Body of pancreas (tissue), 4 donors: ENCODE measurements around the gene ODF2.
"Not testable (repeated sequence)": the region's sequence is repeated elsewhere in the genome, so short reads cannot be mapped to it uniquely, and the experiment has no call there.

Experiments used
- POLR2A ChIP-seq, 3 donors: fragments of 450-650 bp; IDR thresholded peaks; one replicate each; pipeline ENCODE4 v1.6.1; 2016; ENCODE audit warnings: antibody characterized with exemption in 3 of 3, mild to moderate bottlenecking in 2 of 3
- TF ChIP-seq, protein P1 (sequence below), 7 experiments: fragments of 450-650 bp in 4 of 7; fragments of 200-600 bp in 3 of 7; sonication (generic) in 3 of 7; IDR thresholded peaks; one replicate each; pipeline ENCODE4 v1.5.1; 2016 to 2019; ENCODE audit warnings: antibody characterized with exemption in 7 of 7

- TF ChIP-seq, protein P1, sequence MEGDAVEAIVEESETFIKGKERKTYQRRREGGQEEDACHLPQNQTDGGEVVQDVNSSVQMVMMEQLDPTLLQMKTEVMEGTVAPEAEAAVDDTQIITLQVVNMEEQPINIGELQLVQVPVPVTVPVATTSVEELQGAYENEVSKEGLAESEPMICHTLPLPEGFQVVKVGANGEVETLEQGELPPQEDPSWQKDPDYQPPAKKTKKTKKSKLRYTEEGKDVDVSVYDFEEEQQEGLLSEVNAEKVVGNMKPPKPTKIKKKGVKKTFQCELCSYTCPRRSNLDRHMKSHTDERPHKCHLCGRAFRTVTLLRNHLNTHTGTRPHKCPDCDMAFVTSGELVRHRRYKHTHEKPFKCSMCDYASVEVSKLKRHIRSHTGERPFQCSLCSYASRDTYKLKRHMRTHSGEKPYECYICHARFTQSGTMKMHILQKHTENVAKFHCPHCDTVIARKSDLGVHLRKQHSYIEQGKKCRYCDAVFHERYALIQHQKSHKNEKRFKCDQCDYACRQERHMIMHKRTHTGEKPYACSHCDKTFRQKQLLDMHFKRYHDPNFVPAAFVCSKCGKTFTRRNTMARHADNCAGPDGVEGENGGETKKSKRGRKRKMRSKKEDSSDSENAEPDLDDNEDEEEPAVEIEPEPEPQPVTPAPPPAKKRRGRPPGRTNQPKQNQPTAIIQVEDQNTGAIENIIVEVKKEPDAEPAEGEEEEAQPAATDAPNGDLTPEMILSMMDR (IDR thresholded peaks at IDR 0.05): not testable (repeated sequence)
- not testable (repeated sequence) for TF ChIP-seq POLR2A (IDR thresholded peaks at IDR 0.05)
These were observed 47.6 kb downstream of the ODF2 start for GRCh38 chr9:128503415-128503825.
